IMR-90 (cell line): ENCODE measurements around the gene LPCAT2. TPM values are rescaled to one million over a fixed set of nuclear protein-coding genes. Genes with fewer than 3 reads are reported as not detected.

Experiments
- ATAC-seq: fragments of 200-7000 bp; cut with Tn5 transposase; 2 replicates; pipeline ENCODE4 v1.9.1; 2020; ENCODE audit warnings: low read depth, mild to moderate bottlenecking, moderate library complexity
- BruUV-seq: library from RNA; stranded (reverse); fragments of 400-500 nt; replicated peaks from 2 replicates; lab custom pipeline; 2021; lab: Mats Ljungman, UMichigan
- CTCF ChIA-PET: fragments of 300-600 bp; formaldehyde crosslinking; extraction: SDS; loops from one replicate; lab custom pipeline; 2021; ENCODE audit warnings: antibody characterized with exemption; lab: Yijun Ruan, JAX
- POLR2A ChIA-PET: fragments of 300-600 bp; sonication (Branson Sonifier 250); formaldehyde crosslinking; loops from one replicate; lab custom pipeline; 2022; ENCODE audit warnings: antibody characterized with exemption; ENCODE audit not compliant: unreplicated experiment; lab: Charles Lee
- DNase-seq: peaks from one replicate; pipeline ENCODE4 v3.0.0; 2013
- H2AFZ ChIP-seq: replicated peaks from 2 replicates; pipeline ENCODE3; 2013; ENCODE audit warnings: low read length, mild to moderate bottlenecking; ENCODE audit not compliant: poor library complexity
- H2AK5ac ChIP-seq: 2 replicates; pipeline ENCODE4 v1.6.1; 2013; ENCODE audit warnings: low read depth, low read length, inconsistent platforms
- H2AK9ac ChIP-seq: replicated peaks from 2 replicates; pipeline ENCODE3; 2013; ENCODE audit warnings: mild to moderate bottlenecking, low read depth, low read length, moderate library complexity; ENCODE audit not compliant: poor library complexity
- H2BK120ac ChIP-seq: 2 replicates; pipeline ENCODE4 v1.6.1; 2013; ENCODE audit warnings: low read depth, low read length, inconsistent platforms
- H2BK15ac ChIP-seq: 3 replicates; pipeline ENCODE4 v1.6.1; 2013; ENCODE audit warnings: low read depth, low read length, inconsistent platforms
- H2BK20ac ChIP-seq: 2 replicates; pipeline ENCODE4 v1.6.1; 2013; ENCODE audit warnings: low read depth, mild to moderate bottlenecking, inconsistent platforms, low read length, moderate library complexity
- H2BK5ac ChIP-seq: 2 replicates; pipeline ENCODE4 v1.6.1; 2013; ENCODE audit warnings: mild to moderate bottlenecking, low read depth, low read length, inconsistent platforms; ENCODE audit not compliant: poor library complexity, severe bottlenecking
- H3K14ac ChIP-seq: replicated peaks from 2 replicates; pipeline ENCODE4 v1.6.1; 2013; ENCODE audit warnings: low read depth, low read length, inconsistent platforms
- H3K18ac ChIP-seq: 2 replicates; pipeline ENCODE4 v1.6.1; 2013; ENCODE audit warnings: low read depth, low read length, control low read depth
- H3K23ac ChIP-seq: 2 replicates; pipeline ENCODE4 v1.6.1; 2013; ENCODE audit warnings: low read depth, low read length, inconsistent platforms
- H3K27ac ChIP-seq: 2 replicates; pipeline ENCODE4 v1.5.1; 2013; ENCODE audit warnings: mild to moderate bottlenecking, control low read depth, low read length; ENCODE audit not compliant: insufficient read depth
- H3K27me3 ChIP-seq: 2 replicates; pipeline ENCODE4 v1.6.1; 2013; ENCODE audit warnings: low read length; ENCODE audit not compliant: control insufficient read depth, insufficient read depth
- H3K36me3 ChIP-seq: 2 replicates; pipeline ENCODE4 v1.6.1; 2013; ENCODE audit warnings: low read length, mixed read lengths; ENCODE audit not compliant: control insufficient read depth, insufficient read depth
- H3K4ac ChIP-seq: 2 replicates; pipeline ENCODE4 v1.6.1; 2013; ENCODE audit warnings: low read depth, low read length, inconsistent platforms
- H3K4me1 ChIP-seq: 2 replicates; pipeline ENCODE4 v1.6.1; 2013; ENCODE audit warnings: low read length, mixed read lengths; ENCODE audit not compliant: control insufficient read depth, insufficient read depth
- H3K4me2 ChIP-seq: 2 replicates; pipeline ENCODE4 v1.6.1; 2013; ENCODE audit warnings: low read depth, mild to moderate bottlenecking, control low read depth, low read length, moderate library complexity
- H3K4me3 ChIP-seq: 2 replicates; pipeline ENCODE4 v1.5.1; 2013; ENCODE audit warnings: low read depth, mild to moderate bottlenecking, control low read depth, low read length, moderate library complexity; ENCODE audit not compliant: insufficient read depth
- H3K56ac ChIP-seq: 2 replicates; pipeline ENCODE4 v1.6.1; 2013; ENCODE audit warnings: low read length, inconsistent platforms; ENCODE audit not compliant: insufficient read depth; ENCODE audit errors: extremely low read depth
- H3K79me1 ChIP-seq, 2 experiments: 2 replicates each; pipeline ENCODE4 v1.6.1; 2013; ENCODE audit warnings: low read length in 2 of 2, inconsistent platforms in 1 of 2, low read depth in 1 of 2
- H3K9ac ChIP-seq: 2 replicates; pipeline ENCODE4 v1.6.1; 2013; ENCODE audit warnings: low read depth, low read length, control low read depth
- H3K9me1 ChIP-seq: 2 replicates; pipeline ENCODE4 v1.6.1; 2013; ENCODE audit warnings: low read length, inconsistent platforms; ENCODE audit not compliant: insufficient read depth
- H3K9me3 ChIP-seq: 2 replicates; pipeline ENCODE4 v1.6.1; 2013; ENCODE audit warnings: low read length; ENCODE audit not compliant: control insufficient read depth, insufficient read depth
- H4K20me1 ChIP-seq: 2 replicates; pipeline ENCODE4 v1.6.1; 2013; ENCODE audit warnings: low read length, inconsistent platforms; ENCODE audit not compliant: insufficient read depth
- H4K5ac ChIP-seq: 2 replicates; pipeline ENCODE4 v1.6.1; 2013; ENCODE audit warnings: mild to moderate bottlenecking, low read depth, low read length, control low read depth
- H4K8ac ChIP-seq, 2 experiments: 2 replicates each; pipeline ENCODE4 v1.6.1; 2013; ENCODE audit warnings: low read depth in 2 of 2, low read length in 2 of 2, control low read depth in 1 of 2, inconsistent platforms in 1 of 2
- H4K91ac ChIP-seq: 2 replicates; pipeline ENCODE4 v1.6.1; 2013; ENCODE audit warnings: low read depth, low read length, inconsistent platforms; ENCODE audit not compliant: insufficient read depth
- CEBPB ChIP-seq: IDR thresholded peaks from 2 replicates; pipeline ENCODE4 v1.6.1; 2012; ENCODE audit warnings: low read depth, low read length, improper control_type of control experiment
- CHD1 ChIP-seq: IDR thresholded peaks from 2 replicates; pipeline ENCODE4 v1.6.1; 2012; ENCODE audit warnings: low read depth, low read length, improper control_type of control experiment
- MAFK ChIP-seq: IDR thresholded peaks from 2 replicates; pipeline ENCODE4 v1.6.1; 2012; ENCODE audit warnings: low read depth, low read length, improper control_type of control experiment
- MAZ ChIP-seq: IDR thresholded peaks from 2 replicates; pipeline ENCODE4 v1.6.1; 2012; ENCODE audit warnings: low read depth, mild to moderate bottlenecking, low read length, improper control_type of control experiment, moderate library complexity, borderline replicate concordance
- NFE2L2 ChIP-seq: fragments of 150-350 bp; IDR thresholded peaks from 2 replicates; pipeline ENCODE4 v1.6.1; 2016; ENCODE audit warnings: low read depth, mild to moderate bottlenecking, low read length
- RAD21 ChIP-seq: IDR thresholded peaks from 2 replicates; pipeline ENCODE4 v1.6.1; 2012; ENCODE audit warnings: low read length, improper control_type of control experiment
- RCOR1 ChIP-seq: IDR thresholded peaks from 2 replicates; pipeline ENCODE4 v1.6.1; 2012; ENCODE audit warnings: mild to moderate bottlenecking, low read length, improper control_type of control experiment; ENCODE audit not compliant: insufficient replicate concordance
- RFX5 ChIP-seq: IDR thresholded peaks from 2 replicates; pipeline ENCODE4 v1.8.0; 2012; ENCODE audit warnings: low read depth, mild to moderate bottlenecking, low read length, moderate library complexity
- WGBS, 2 experiments: methylation state at CpG; one replicate each; pipeline versions ENCODE4 v1.1.5 to v1.1.7; 2013; ENCODE audit warnings: missing lambda C conversion rate in 2 of 2; ENCODE audit not compliant: insufficient read length in 1 of 2; ENCODE audit errors: extremely low coverage in 2 of 2; 5-methylcytosine and 5-hydroxymethylcytosine counted together
- dilution Hi-C: fragments of 300-500 bp; cut with HindIII; formaldehyde crosslinking; loops from one replicate; pipeline ENCODE4 v1.14.3; 2018; ENCODE audit warnings: low sequenced_read_pairs; ENCODE audit not compliant: unreplicated experiment
- in situ Hi-C: fragments of 300-500 bp; cut with MboI; formaldehyde crosslinking; loops from 3 replicates; pipeline ENCODE4 v1.14.3; 2019; ENCODE audit warnings: low sequenced_read_pairs, inconsistent platforms, mixed read lengths
- intact Hi-C: fragments of 100-400 bp; cut with micrococcal nuclease; formaldehyde crosslinking; loops from 2 replicates; pipeline ENCODE4 v1.10.0; 2022
- polyA plus RNA-seq, 3 experiments: library from polyadenylated mRNA; depleted of rRNA; stranded (reverse); fragments of >200 nt; gene quantifications; 2 replicates each; pipeline ENCODE4 v1.2.3, GENCODE V29; 2012; ENCODE audit warnings: low replicate concordance in 1 of 3
- total RNA-seq: library from RNA; depleted of rRNA; stranded (reverse); fragments of >200 nt; gene quantifications from 2 replicates; pipeline ENCODE4 v1.2.3, GENCODE V29; 2012
- TF ChIP-seq, protein P1 (sequence below): conservative IDR thresholded peaks from 2 replicates; pipeline ENCODE4 v1.5.1; 2012; ENCODE audit warnings: mild to moderate bottlenecking, low read depth, low read length, improper control_type of control experiment
- TF ChIP-seq, protein P2 (sequence below): fragments of 150-350 bp; IDR thresholded peaks from 2 replicates; pipeline ENCODE4 v1.6.1; 2017; ENCODE audit warnings: mild to moderate bottlenecking, antibody characterized with exemption, low read length, low read depth

The LPCAT2 gene
- total and polyA plus RNA-seq, 2 of the 4 experiments (the other 2 are of a cell fraction), result 8.6 to 8.7 TPM

GRCh38 chr16:55475919-55476318, 33.0 kb upstream of the LPCAT2 start:
- Histone ChIP-seq H3K4ac (no peak overlapping the region), H3K4me1 (peaks cover 19% of the 10 kb centered on the region), H3K27me3 (no peaks in the 10 kb centered on the region), H4K91ac (no peak overlapping the region), H2BK5ac (no peak overlapping the region), H3K23ac (no peak overlapping the region), H3K27ac (no peak overlapping the region), H2BK120ac (no peak overlapping the region), H2BK15ac (no peak overlapping the region), H4K20me1 (peaks cover 5% of the 10 kb centered on the region; the same call in 1 of the 2 replicates), H2BK20ac (no peak overlapping the region), H3K9me3 (no peaks in the 10 kb centered on the region), H3K9ac (no peak overlapping the region), H3K18ac (no peak overlapping the region), H3K4me3 (no peak overlapping the region), H3K4me2 (no peak overlapping the region), H4K5ac (no peak overlapping the region), H3K14ac (no peak overlapping the region), H4K8ac (no peak overlapping the region), H3K79me1 (peaks cover 12 to 15% of the 10 kb centered on the region in 2 experiments), H2AK9ac (no peak overlapping the region), H2AFZ (no peak overlapping the region), H3K56ac (no peak overlapping the region), H3K9me1 (peaks cover 3% of the 10 kb centered on the region; the same call in 1 of the 2 replicates), H3K36me3 (no peaks in the 10 kb centered on the region), H2AK5ac (no peak overlapping the region)
- ChIA-PET POLR2A (no interaction called here), CTCF (no interaction called here)
- WGBS, 2 experiments, result no CpG with 5 or more reads among the region's 5 CpGs
- BruUV-seq, result no TSS peak
- TF ChIP-seq MAFK, result no peak
- TF ChIP-seq, protein P1, sequence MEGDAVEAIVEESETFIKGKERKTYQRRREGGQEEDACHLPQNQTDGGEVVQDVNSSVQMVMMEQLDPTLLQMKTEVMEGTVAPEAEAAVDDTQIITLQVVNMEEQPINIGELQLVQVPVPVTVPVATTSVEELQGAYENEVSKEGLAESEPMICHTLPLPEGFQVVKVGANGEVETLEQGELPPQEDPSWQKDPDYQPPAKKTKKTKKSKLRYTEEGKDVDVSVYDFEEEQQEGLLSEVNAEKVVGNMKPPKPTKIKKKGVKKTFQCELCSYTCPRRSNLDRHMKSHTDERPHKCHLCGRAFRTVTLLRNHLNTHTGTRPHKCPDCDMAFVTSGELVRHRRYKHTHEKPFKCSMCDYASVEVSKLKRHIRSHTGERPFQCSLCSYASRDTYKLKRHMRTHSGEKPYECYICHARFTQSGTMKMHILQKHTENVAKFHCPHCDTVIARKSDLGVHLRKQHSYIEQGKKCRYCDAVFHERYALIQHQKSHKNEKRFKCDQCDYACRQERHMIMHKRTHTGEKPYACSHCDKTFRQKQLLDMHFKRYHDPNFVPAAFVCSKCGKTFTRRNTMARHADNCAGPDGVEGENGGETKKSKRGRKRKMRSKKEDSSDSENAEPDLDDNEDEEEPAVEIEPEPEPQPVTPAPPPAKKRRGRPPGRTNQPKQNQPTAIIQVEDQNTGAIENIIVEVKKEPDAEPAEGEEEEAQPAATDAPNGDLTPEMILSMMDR, result no peak
- no peak for TF ChIP-seq RAD21
- no peak for TF ChIP-seq NFE2L2
- TF ChIP-seq, protein P2, sequence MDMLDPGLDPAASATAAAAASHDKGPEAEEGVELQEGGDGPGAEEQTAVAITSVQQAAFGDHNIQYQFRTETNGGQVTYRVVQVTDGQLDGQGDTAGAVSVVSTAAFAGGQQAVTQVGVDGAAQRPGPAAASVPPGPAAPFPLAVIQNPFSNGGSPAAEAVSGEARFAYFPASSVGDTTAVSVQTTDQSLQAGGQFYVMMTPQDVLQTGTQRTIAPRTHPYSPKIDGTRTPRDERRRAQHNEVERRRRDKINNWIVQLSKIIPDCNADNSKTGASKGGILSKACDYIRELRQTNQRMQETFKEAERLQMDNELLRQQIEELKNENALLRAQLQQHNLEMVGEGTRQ, result no peak
- TF ChIP-seq RFX5, result no peak
- no peak for TF ChIP-seq RCOR1
- no peak for TF ChIP-seq CHD1
- no peak for TF ChIP-seq MAZ
- TF ChIP-seq CEBPB, result no peak
- dilution Hi-C loops, result no loop called here
- ATAC-seq (no peak), DNase-seq (no peak)
- intact Hi-C loops, result no loop called here
- in situ Hi-C loops, result loop anchor here (25.0 kb wide), 1 partner anchor 886 kb away; no protein-coding TSS in a partner anchor
